Stimulated activated naive CD4-positive, alpha-beta T cell (primary cell): ENCODE measurements around the gene ALDH3B1.
A peak's percentile ranks its signal among the peaks of the same experiment; 100 is the strongest.
"Not testable (repeated sequence)": the region's sequence is repeated elsewhere in the genome, so short reads cannot be mapped to it uniquely, and the experiment has no call there.

Experiments used
- DNase-seq, 6 experiments: peaks; one replicate each; lab custom pipeline; 2025; lab: John Stamatoyannopoulos, UW

Gene ALDH3B1, protein sequence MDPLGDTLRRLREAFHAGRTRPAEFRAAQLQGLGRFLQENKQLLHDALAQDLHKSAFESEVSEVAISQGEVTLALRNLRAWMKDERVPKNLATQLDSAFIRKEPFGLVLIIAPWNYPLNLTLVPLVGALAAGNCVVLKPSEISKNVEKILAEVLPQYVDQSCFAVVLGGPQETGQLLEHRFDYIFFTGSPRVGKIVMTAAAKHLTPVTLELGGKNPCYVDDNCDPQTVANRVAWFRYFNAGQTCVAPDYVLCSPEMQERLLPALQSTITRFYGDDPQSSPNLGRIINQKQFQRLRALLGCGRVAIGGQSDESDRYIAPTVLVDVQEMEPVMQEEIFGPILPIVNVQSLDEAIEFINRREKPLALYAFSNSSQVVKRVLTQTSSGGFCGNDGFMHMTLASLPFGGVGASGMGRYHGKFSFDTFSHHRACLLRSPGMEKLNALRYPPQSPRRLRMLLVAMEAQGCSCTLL

DNA sequence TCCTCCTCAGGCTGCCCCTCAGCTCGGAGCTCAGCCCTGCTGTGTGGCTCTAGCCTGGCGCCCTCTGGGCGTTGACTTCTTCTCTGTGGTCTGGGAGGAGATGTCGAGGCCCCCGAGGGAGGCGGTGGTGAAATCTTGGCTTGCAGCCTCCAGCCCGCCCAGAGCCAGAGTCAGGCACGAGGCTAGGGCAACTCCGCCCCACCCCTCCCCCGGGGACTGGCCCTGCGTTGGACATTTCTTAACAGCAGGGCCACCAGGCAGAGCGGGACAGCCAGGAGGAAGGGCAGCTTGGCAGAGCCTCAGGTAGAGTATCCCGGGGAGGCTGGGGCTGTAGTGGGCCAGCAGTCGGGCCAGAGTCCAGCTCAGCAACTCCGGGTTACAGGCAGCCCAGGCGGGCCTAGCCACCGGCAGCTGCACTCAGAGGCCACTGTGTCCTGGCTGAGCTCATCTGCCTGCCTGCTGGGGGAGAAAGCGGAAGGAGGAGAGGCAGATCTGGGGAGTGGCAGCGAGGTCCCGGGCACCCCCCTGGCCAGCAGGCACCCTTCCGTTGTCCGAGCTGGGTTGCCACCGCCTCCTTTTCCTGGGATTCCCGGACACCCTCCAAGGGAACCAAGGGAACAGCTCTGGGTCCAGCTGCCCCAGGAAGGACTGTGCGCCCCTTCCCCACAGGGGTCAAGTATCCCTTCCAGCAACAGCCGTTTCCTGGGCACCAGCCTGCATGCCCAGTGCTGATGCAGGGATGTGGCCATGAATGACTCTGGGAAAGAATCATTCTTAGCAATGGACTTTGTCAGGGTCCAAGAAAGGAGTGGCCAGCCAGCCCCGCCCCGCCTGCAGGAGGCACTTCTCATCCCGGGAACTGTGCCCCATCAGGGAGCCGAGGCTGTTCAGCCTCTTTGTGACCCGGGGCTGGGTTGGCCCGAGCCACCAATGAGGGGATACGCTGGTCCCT, at the start of gene ALDH3B1:
Gene ALDH3B1 (plus strand): TSS at position 238 of the 952 bp plus-strand sequence. CDS start 4,971 bp downstream, outside the sequence.
- no peak for DNase-seq

DNA sequence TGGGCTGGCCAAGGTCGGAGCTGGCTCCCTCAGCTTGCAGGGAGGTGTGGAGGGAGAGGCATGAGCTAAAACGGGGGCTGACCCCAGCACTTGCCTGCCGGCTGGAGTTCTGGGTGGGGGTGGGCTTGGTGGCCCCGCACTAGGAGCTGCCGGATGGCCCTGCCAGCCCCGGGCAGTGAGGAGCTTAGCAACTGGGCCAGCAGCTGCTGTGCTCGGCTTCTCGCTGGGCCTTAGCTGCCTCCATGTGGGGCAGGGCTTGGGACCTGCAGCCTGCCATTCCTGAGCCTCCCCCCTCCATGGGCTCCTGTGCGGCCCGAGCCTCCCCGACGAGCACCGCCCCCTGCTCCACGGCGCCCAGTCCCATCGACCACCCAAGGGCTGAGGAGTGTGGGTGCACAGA, 46.9 kb upstream of the ALDH3B1 start:
- DNase-seq: not testable (repeated sequence)

DNA sequence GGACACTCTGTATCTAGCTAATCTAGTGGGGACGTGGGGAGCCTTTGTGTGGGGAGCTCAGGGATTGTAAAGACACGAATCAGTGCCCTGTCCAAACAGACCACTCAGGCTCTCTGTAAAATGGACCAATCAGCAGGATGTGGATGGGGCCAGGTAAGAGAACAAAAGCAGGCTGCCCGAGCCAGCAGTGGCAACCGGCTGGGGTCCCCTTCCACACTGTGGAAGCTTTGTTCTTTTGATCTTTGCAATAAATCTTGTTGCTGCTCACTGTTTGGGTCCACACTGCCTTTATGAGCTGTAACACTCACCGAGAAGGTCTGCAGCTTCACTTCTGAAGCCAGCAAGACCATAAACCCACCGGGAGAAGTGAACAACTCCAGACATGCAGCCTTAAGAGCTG, 46.2 kb upstream of the ALDH3B1 start:
- DNase-seq: not testable (repeated sequence)

DNA sequence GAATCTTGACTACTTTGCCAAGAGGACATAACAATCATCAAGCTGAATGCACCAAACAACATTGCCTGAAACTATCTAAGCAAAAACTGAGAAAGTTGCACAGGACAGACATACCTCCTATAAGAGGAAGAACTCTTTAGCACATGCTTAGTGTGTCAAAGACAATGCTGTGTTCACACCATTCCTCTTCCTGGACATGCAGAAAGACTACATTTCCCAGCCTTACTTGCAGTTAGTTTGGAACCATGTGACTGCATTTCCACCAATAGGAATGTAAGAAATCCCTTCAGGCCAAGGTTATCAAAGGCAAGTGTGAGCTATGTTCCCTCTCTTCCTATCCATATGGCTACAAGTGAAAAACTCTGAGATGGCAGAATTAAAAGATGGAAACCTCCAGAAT, 45.4 kb upstream of the ALDH3B1 start:
- not testable (repeated sequence) for DNase-seq

DNA sequence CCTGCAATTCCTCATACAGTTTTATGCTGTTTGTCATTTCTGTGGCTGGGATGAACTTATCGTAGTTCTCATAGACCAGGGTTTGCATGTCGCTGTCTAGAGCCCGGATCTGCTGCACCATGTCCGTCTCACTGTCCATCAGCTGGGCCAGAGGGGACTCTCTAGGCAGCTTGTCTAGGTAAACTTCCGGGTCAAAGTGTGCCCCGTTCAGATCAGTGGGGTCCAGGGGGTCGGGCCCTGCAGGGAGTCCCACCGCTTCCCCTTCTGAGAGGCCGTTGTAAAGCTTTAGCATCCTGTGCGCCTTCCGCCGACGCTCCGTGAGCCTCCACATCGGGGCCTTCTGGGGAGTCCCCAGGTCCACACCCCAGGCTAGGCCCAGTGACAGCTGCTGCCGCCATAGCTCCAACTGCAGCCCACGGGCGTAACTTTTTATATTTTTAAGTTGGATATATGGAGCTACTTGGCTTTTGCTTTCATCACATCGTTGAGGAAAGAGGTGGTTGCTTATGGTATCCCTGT, 44.2 kb upstream of the ALDH3B1 start:
- DNase-seq: not testable (repeated sequence)

DNA sequence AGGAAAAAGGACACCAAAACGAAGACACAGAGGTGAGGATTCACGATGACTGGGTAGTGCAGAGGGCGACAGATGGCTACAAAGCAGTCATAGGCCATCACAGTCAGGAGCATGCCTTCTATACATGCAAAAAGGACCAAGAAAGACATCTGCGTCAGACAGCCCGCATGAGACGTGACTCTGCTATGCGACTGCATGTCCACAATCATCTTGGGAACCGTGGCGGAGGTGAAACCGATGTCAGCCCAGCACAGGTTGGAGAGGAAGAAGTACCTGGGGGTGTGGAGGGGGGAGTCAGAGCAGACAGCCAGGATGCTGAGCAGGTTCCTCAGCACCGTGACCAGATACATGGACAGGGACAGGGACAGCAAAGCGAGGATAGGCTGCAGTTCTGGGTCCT, 35.4 kb upstream of the ALDH3B1 start:
- not testable (repeated sequence) for DNase-seq

DNA sequence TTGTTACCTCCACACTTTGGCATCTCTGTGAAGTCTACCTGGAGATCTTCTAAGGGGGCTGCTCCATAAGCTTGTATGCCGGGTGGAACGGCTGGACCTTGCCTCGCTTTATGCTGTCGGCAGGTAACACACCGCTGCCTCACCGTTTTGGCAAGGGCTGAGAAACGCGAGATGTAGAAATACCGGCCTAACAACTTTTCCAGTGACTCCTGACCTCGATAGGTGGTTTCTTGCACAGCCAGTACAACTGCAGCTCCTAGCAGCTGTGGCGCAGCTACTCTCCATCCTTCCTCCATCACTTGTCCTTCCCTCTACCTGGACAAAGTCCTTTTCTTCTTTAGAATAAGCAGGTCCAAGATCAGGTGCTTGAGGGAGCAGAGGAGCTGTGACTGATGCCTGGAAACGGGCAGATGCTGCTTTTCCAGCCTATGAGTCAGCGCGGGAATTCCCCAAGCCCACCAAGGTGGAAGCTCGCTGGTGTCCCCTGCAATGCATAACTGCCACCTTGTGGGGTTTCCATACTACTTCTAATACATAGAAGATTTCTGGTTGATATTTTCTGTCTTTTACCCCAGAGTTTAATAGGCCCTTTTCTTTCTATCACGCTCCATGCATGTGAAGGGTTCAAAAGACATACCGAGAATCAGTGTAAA, 31.2 kb upstream of the ALDH3B1 start:
- not testable (repeated sequence) for DNase-seq

DNA sequence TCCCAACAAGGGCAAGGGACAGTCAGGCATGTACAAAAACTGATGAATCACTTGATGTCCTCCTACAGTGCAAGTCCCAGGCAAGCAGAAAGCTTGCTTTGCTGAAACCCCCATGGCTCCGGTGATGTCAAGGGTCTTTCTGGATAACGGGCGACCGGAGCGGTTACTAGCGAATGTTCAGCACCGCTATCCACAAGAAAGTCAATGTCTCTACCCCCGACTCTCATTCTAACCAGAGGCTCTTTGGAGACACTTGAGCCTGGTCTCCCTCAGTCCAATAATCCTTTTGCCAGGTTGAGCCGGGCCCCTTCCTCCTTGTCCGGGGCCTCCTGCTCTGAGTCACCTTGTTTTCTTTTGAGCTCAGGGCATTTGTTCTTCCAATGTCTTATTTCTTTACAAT, 28.9 kb upstream of the ALDH3B1 start:
- DNase-seq: not testable (repeated sequence)

DNA sequence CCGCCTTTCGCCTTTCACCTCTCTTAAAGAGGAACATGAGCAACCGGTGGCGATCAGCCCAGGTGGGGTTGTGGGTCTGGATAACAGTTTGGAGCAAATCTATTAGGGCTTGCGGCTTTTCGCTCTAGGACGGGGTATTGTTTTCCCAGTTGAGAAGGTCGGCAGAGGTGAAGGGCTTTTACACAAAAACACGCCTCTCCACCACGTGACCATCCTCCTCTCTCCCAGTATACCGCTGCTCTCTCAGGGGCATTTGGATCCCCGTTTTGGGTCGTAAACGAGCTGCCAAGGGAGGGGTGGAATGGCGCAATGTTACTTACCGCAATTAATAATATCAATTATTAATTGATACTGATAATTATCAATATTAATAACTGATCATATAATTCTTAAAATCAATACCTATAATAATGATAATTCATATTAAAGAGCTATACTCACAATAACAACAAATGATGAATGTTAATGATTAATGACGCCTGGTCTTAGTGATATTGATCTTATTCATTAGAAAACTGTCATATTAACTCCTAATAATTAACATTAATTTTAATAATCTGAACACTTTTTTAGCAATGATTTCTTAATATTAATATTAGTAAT, 27.8 kb upstream of the ALDH3B1 start:
- DNase-seq: not testable (repeated sequence)

DNA sequence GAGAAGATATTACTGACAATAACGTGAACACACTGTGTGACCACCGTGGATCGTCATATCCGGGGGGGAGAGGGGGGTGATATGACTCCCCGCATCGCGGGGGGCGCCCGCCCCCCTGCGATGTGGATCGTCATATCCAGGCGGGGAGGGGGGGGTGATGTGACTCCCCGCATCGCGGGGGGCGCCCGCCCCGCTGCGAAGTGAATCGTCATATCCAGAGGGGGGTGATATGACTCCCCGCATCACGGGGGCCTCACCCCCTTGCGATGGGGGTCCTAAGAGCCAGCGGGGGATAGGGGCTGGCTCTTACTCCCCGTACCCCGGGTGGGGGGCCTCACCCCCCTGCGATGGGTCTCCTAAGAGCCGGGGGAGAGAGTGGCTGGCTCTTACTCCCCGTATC, 26.2 kb upstream of the ALDH3B1 start:
- DNase-seq: no peak

DNA sequence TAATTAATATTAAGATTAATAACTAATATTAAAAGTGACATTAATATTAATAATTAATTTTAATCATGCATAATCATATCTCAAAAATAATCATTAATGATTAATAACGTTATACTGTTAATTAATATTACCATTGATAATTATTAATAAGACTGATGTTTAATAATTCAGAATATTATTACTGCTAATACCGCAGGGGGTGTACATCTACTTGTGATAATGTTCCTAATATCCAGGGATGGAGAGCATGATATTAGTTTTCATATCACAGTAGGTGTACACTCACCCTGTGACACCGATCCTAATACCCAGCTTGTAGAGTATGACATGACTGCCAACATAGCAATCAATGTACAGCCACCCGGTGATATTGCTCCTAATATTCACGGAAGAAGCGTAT, 24.8 kb upstream of the ALDH3B1 start:
- not testable (repeated sequence) for DNase-seq

DNA sequence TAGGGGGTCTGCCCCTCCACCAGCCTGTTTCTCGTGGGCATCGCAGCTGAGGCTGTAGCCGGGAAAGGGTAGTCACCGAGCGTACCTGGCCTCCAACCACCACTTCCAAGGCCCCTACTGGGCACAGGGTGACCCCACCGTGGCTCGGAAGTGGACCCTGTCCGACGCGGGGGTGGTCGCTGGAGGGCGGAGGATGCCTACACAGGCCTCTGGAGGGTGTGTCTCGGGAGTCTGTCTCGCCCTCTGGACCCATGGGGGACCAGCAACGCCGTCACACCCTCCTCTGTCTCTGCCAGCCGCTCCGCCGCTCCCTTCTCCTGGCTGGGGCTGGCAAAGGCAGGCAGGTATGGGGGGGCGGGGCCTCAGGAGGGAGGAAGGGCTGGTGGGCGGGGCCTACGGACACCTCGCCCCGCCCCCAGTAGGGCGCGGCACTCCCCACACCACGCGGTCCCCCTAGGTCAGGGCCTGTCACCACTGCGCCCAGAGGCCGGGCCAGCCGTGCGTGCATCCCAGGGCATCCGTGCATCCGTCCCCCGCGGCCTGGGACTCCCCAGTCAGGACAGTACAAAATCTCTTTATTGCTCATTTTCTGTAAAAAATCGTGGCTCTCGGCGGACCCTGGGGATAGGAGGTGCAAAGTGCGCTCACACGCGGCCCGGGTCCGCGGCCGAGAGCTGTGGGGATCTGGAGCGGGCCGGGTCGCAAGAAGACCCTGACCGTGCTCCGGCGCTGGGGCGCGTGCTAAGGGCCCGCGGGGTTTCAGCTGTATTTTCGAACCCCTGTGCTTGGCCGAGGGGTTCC, 19.4 kb upstream of the ALDH3B1 start:
- not testable (repeated sequence) for DNase-seq

DNA sequence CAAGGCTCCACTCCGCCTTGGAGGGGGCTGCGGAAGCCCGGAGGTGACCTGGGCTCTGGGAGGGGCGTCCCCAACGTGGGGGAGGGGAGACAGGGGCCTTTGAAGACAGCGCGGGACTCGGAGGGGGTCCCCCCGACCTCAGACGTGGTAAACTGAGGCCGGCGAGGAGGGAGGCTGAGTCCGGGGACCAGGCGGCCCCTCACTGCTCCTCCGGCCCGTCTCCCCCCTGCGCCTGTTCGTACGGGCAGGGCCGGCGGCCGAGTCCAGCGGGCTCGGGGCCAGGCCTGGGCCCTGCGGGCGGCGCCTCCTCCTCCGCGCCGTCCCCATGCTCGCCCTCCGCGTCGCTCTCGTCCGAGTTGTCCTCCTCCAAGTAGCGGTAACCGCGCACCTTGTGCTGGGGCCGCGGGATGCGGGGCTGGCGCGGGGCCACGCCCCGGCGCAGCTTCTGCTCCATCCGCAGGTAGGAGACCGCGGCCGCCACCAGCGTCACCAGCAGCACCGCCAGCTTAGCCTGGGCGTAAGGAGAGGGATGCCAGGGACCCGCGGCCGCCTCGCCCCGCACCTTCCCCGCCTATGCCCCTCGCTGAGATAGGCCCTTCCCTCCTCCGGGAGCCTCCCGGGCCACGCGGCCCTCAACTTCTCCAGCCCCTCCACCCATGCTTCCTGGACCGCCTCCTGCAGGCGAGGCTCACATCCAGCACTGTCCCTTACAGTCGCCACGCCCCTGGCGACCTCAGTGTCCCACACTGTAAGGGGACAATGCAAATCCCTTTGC, 18.6 kb upstream of the ALDH3B1 start:
- DNase-seq: not testable (repeated sequence)

DNA sequence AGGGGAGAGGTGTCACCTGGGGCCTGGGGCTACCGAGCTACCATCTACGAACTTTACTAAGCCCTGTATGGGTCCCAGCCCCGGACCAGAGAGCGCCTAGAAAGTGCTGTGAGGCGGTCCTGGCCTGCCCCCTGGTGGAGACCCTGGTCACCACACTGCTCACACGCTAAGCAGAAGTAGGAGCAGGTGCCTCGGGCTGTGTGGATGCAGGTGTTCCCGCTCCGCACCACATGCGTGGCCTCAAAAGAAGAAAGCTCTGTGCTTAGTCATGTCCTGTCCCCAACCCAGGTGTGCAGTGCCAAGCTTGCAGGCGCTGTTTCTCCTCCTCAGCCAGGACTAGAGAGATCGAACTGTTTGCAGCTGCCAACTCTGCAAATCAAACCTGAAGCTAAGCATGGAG, 16.3 kb upstream of the ALDH3B1 start:
- DNase-seq: peak; percentile 7 to 51 (median 16)

DNA sequence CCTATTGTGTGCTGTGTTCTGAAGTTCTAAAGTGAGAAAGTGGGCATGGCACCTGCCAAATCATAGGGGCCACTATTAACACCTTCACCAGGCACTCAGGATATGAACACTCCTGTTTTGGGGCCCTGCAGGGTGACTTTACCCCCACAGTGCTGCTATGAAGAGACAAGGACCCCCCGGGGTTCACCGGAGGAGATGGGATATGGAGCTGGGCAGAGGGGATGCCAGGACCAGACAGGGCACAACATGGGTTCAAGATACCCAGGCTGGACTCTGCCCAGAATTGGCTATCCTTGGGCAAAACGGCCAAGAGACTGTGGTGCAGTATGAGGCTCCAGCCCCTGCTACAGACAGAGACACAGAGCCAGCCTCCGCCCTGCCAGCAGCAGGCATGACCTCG, 15.7 kb upstream of the ALDH3B1 start:
- not testable (repeated sequence) for DNase-seq

DNA sequence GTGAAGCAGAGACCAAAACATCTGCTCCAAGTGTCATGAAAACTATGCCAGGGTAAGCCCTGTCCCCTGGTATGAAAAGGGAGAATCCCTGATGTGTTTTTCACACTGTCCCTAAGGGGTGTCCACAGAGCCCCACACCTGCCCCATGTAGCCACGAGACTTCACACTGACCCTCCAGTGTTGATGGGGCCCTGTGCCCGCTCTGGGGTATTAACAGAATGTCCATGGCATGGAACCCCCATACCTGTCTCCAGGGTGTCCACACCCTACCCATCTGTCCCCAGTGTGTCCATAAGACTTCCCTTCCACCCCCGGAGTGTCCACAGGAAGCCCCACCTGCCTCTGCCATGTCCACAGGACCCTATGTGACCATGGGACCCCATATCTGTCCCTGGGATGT, 15.0 kb upstream of the ALDH3B1 start:
- DNase-seq: not testable (repeated sequence)

DNA sequence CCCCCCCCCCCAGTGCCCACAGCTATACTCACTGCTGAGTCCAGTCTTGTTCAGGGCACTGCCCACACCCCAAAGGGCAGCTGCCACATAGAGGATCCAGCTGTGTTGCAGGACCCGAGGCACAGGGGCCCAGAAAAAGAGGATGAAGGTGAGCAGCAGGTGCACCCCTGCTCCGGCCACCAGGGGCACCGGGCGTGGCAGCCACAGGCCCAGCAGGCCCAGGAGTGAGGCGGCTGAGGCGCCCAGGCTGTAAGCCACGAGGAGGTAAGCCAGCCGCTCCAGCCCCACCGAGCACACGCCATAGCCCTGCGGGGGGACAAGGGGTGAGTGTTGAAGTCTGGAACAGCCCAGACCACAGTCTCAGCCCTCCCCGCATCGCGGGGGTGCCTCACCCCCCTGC, 14.5 kb upstream of the ALDH3B1 start:
- not testable (repeated sequence) for DNase-seq

DNA sequence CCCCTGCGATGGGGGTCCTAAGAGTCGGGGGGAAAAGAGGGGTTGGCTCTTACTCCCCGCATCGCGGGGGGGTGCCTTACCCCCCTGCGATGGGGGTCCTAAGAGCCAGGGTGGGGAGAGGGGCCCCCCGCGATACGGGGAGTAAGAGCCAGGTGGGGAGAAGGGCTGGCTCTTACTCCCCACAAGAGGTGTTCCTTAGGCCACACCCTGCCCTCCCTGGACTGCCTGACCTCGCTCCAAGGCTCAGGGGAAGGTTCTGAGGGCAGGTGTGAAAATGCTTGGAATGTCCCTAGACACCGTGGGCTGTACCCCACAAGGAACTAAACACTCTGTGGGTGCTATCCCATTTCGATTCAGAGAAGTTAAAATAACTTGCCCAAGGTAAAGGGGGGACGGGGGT, 14.1 kb upstream of the ALDH3B1 start:
- no peak for DNase-seq

DNA sequence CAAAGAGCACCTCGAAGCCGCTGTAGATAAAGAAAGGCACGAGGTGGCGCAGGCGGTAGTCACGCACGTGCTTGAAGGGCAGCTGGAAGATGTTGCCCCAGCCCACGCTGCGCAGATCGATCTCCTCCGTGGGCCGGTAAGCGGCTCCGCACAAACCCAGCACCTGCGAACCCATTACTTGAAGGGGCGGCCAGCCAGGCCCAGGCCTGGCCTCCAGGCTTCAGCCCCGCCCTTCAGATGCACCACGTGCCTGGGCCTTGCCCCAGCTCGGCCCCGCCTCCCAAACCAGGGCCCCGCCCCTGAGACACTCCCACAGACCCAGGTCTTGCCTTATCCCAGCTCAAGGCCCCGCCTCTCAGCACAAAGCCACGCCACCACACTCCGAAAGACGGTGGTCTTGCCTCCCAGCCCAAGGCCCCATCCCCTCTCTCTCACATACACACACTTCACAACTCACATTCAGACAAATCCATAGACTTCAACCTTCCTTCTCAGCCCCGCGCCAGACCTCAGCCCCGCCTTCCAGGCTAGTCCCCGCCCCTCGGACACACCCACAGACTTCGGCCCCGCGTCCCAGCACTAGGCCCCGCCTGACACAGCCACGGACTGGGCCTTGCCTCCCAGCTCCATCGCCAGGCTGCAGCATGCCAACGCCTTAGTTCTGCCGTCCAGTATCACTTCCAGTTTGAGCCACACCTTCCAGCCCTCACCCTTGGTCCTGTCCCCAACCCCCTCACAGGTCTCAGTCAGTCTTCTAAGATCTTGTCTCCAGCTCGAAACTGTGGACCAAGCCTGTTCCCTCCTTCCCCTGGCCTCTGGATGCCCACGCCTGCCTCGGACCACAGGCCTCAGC, 13.3 kb upstream of the ALDH3B1 start:
- peak in 2 of 6 experiments; percentile 15 to 17 for DNase-seq
